ENCODE data around the gene KRTAP5-6. TPM values are rescaled to one million over a fixed set of nuclear protein-coding genes. Genes with fewer than 3 reads are reported as not detected.

Gene KRTAP5-6
- total and polyA plus RNA-seq, 3 experiments from 2014 or later: not detected

GRCh38 chr11:1741741-1742140, 44.7 kb downstream of the KRTAP5-6 start:
- Mint-ChIP-seq H3K4me3 (no peak overlapping the region), H3K9me3 (peaks cover 0 to 11% (median 9%) of the 10 kb centered on the region in 5 donors), H3K36me3 (peaks cover 0 to 10% (median 0%) of the 10 kb centered on the region in 3 donors), H3K27me3 (peaks cover 4 to 10% of the 10 kb centered on the region in 2 donors), H3K4me1 (peaks cover 4 to 5% (median 4%) of the 10 kb centered on the region in 3 donors), H3K27ac (no peak overlapping the region)
- no peak overlapping the region for H3K27ac ChIP-seq (ENCODE audit: low read depth, low read length)
- CTCF ChIA-PET: no interaction called here
- H3K4me1 ChIP-seq (ENCODE audit: insufficient read depth, low read length): no peaks in the 10 kb centered on the region
- no peaks in the 10 kb centered on the region for H3K27me3 ChIP-seq (ENCODE audit: insufficient read depth, low read length, poor library complexity, severe bottlenecking)
- H3K9me3 ChIP-seq (ENCODE audit: low read length): peaks cover 5% of the 10 kb centered on the region
- no peaks in the 10 kb centered on the region for H3K36me3 ChIP-seq (ENCODE audit: insufficient read depth, low read length)
- POLR2A ChIA-PET: no interaction called here
- no peak overlapping the region for H3K4me3 ChIP-seq (ENCODE audit: low read length)
- no peak for DNase-seq

GRCh38 chr11:1742371-1742770, 45.4 kb downstream of the KRTAP5-6 start:
- Mint-ChIP-seq H3K36me3 (peaks cover 0 to 7% (median 0%) of the 10 kb centered on the region in 3 donors), H3K4me1 (peaks cover 4 to 5% (median 4%) of the 10 kb centered on the region in 3 donors)

GRCh38 chr11:1742869-1743584, 46.0 kb downstream of the KRTAP5-6 start:
- no peak overlapping the region for H3K27ac ChIP-seq (ENCODE audit: low read depth, low read length)
- no peaks in the 10 kb centered on the region for H3K9me3 ChIP-seq (ENCODE audit: low read length)
- DNase-seq: no peak
- no peaks in the 10 kb centered on the region for H3K27me3 ChIP-seq (ENCODE audit: insufficient read depth, low read length, poor library complexity, severe bottlenecking)
- H3K9me3 Mint-ChIP-seq: peaks cover 0 to under 1% (median under 1%) of the 10 kb centered on the region in 5 donors
- peaks cover 0 to under 1% (median 0%) of the 10 kb centered on the region in 3 donors for H3K36me3 Mint-ChIP-seq
- H3K4me1 Mint-ChIP-seq: peaks cover 4 to 5% (median 4%) of the 10 kb centered on the region in 3 donors
- H3K36me3 ChIP-seq (ENCODE audit: insufficient read depth, low read length): no peaks in the 10 kb centered on the region
- ChIA-PET POLR2A (no interaction called here), CTCF (no interaction called here)
- H3K4me1 ChIP-seq (ENCODE audit: insufficient read depth, low read length): no peaks in the 10 kb centered on the region
- H3K4me3 ChIP-seq (ENCODE audit: low read length): no peak overlapping the region
- H3K4me3 Mint-ChIP-seq: no peak overlapping the region
- peaks cover 4 to 7% of the 10 kb centered on the region in 2 donors for H3K27me3 Mint-ChIP-seq
- H3K27ac Mint-ChIP-seq: no peak overlapping the region

More at GRCh38 chr11:1742371-1742770, 45.4 kb downstream of the KRTAP5-6 start:
- CTCF ChIA-PET: no interaction called here
- H3K4me3 Mint-ChIP-seq: no peak overlapping the region
- Histone ChIP-seq H3K27ac (ENCODE audit: low read depth, low read length) (no peak overlapping the region), H3K9me3 (ENCODE audit: low read length) (peaks cover 2% of the 10 kb centered on the region), H3K36me3 (ENCODE audit: insufficient read depth, low read length) (no peaks in the 10 kb centered on the region), H3K4me3 (ENCODE audit: low read length) (no peak overlapping the region), H3K27me3 (ENCODE audit: insufficient read depth, low read length, poor library complexity, severe bottlenecking) (no peaks in the 10 kb centered on the region), H3K4me1 (ENCODE audit: insufficient read depth, low read length) (no peaks in the 10 kb centered on the region)
- H3K27me3 Mint-ChIP-seq: peaks cover 4 to 8% of the 10 kb centered on the region in 2 donors
- POLR2A ChIA-PET: no interaction called here
- DNase-seq: no peak
- no peak overlapping the region for H3K27ac Mint-ChIP-seq
- H3K9me3 Mint-ChIP-seq: peaks cover 0 to 6% (median 4%) of the 10 kb centered on the region in 5 donors

GRCh38 chr11:1743585-1744136, 46.7 kb downstream of the KRTAP5-6 start:
- DNase-seq: no peak
- no peak overlapping the region for H3K27ac Mint-ChIP-seq
- ChIA-PET CTCF (no interaction called here), POLR2A (no interaction called here)
- peaks cover 4 to 10% (median 6%) of the 10 kb centered on the region in 3 donors for H3K4me1 Mint-ChIP-seq
- no peak overlapping the region for H3K27ac ChIP-seq (ENCODE audit: low read depth, low read length)
- no peaks in the 10 kb centered on the region for H3K4me1 ChIP-seq (ENCODE audit: insufficient read depth, low read length)
- H3K4me3 Mint-ChIP-seq: no peak overlapping the region
- no peaks in the 10 kb centered on the region for H3K36me3 ChIP-seq (ENCODE audit: insufficient read depth, low read length)
- H3K27me3 Mint-ChIP-seq: peaks cover 0 to 6% of the 10 kb centered on the region in 2 donors
- no peaks in the 10 kb centered on the region for H3K9me3 ChIP-seq (ENCODE audit: low read length)
- H3K4me3 ChIP-seq (ENCODE audit: low read length): no peak overlapping the region
- no peaks in the 10 kb centered on the region for H3K36me3 Mint-ChIP-seq
- H3K27me3 ChIP-seq (ENCODE audit: insufficient read depth, low read length, poor library complexity, severe bottlenecking): no peaks in the 10 kb centered on the region
- H3K9me3 Mint-ChIP-seq: no peaks in the 10 kb centered on the region

- H3K9me3 Mint-ChIP-seq: no peaks in the 10 kb centered on the region
- DNase-seq: no peak
These were observed 47.3 kb downstream of the KRTAP5-6 start for GRCh38 chr11:1744137-1744886.

GRCh38 chr11:1744891-1745700, 48.1 kb downstream of the KRTAP5-6 start:
- Mint-ChIP-seq H3K27ac (peak overlapping the region in 3 of 8 donors; percentile 29 to 62 (median 38)), H3K4me1 (peaks cover 12 to 18% (median 13%) of the 10 kb centered on the region in 3 donors), H3K4me3 (no peak overlapping the region), H3K36me3 (no peaks in the 10 kb centered on the region), H3K9me3 (no peaks in the 10 kb centered on the region), H3K27me3 (peaks cover 7% of the 10 kb centered on the region in 2 donors)
- Histone ChIP-seq H3K36me3 (ENCODE audit: insufficient read depth, low read length) (no peaks in the 10 kb centered on the region), H3K27me3 (ENCODE audit: insufficient read depth, low read length, poor library complexity, severe bottlenecking) (peaks cover 3% of the 10 kb centered on the region), H3K4me3 (ENCODE audit: low read length) (no peak overlapping the region), H3K27ac (ENCODE audit: low read depth, low read length) (no peak overlapping the region), H3K9me3 (ENCODE audit: low read length) (no peaks in the 10 kb centered on the region), H3K4me1 (ENCODE audit: insufficient read depth, low read length) (peaks cover 9% of the 10 kb centered on the region)
- CTCF ChIA-PET: no interaction called here
- POLR2A ChIA-PET: interaction anchor here (0.6 kb wide), 1 partner anchor 33 kb away, joined by 9 read pairs; no protein-coding TSS in a partner anchor
- no peak for DNase-seq

More at GRCh38 chr11:1744137-1744886, 47.3 kb downstream of the KRTAP5-6 start:
- H3K27ac ChIP-seq (ENCODE audit: low read depth, low read length): no peak overlapping the region
- no peaks in the 10 kb centered on the region for H3K9me3 ChIP-seq (ENCODE audit: low read length)
- peaks cover under 1% of the 10 kb centered on the region for H3K4me1 ChIP-seq (ENCODE audit: insufficient read depth, low read length)
- ChIA-PET CTCF (no interaction called here), POLR2A (no interaction called here)
- Mint-ChIP-seq H3K27me3 (peaks cover 0 to 5% of the 10 kb centered on the region in 2 donors), H3K36me3 (no peaks in the 10 kb centered on the region), H3K4me1 (peaks cover 4 to 11% (median 6%) of the 10 kb centered on the region in 3 donors), H3K27ac (no peak overlapping the region), H3K4me3 (no peak overlapping the region)
- no peak overlapping the region for H3K4me3 ChIP-seq (ENCODE audit: low read length)
- H3K36me3 ChIP-seq (ENCODE audit: insufficient read depth, low read length): no peaks in the 10 kb centered on the region
- H3K27me3 ChIP-seq (ENCODE audit: insufficient read depth, low read length, poor library complexity, severe bottlenecking): no peaks in the 10 kb centered on the region

- H3K27ac Mint-ChIP-seq: peak overlapping the region in 4 of 8 donors; percentile 6 to 62 (median 34)
- peaks cover 10 to 12% of the 10 kb centered on the region in 2 donors for H3K27me3 Mint-ChIP-seq
- Histone ChIP-seq H3K4me3 (ENCODE audit: low read length) (no peak overlapping the region), H3K9me3 (ENCODE audit: low read length) (no peaks in the 10 kb centered on the region), H3K36me3 (ENCODE audit: insufficient read depth, low read length) (no peaks in the 10 kb centered on the region), H3K27ac (ENCODE audit: low read depth, low read length) (no peak overlapping the region), H3K4me1 (ENCODE audit: insufficient read depth, low read length) (peaks cover 10% of the 10 kb centered on the region), H3K27me3 (ENCODE audit: insufficient read depth, low read length, poor library complexity, severe bottlenecking) (peaks cover 6% of the 10 kb centered on the region)
- H3K4me3 Mint-ChIP-seq: peak overlapping the region in 2 of 7 donors; percentile 4 to 15
- peaks cover 18 to 25% (median 18%) of the 10 kb centered on the region in 3 donors for H3K4me1 Mint-ChIP-seq
- H3K36me3 Mint-ChIP-seq: no peaks in the 10 kb centered on the region
- POLR2A ChIA-PET: no interaction called here
- CTCF ChIA-PET: no interaction called here
- no peak for DNase-seq
- no peaks in the 10 kb centered on the region for H3K9me3 Mint-ChIP-seq
These were observed 48.8 kb downstream of the KRTAP5-6 start for GRCh38 chr11:1745701-1746320.
